HepG2 (cell line): ENCODE measurements around the gene BHLHA9. TPM values are rescaled to one million over a fixed set of nuclear protein-coding genes. Genes with fewer than 3 reads are reported as not detected.

Source experiments
- ATAC-seq: fragments of 200-7000 bp; cut with Tn5 transposase; 3 replicates; pipeline ENCODE4 v1.9.1; 2020; ENCODE audit warnings: mild to moderate bottlenecking, moderate library complexity
- BruUV-seq: library from RNA; stranded (reverse); fragments of 400-500 nt; replicated peaks from 2 replicates; lab custom pipeline; 2021; lab: Mats Ljungman, UMichigan
- CTCF ChIA-PET: fragments of 300-600 bp; formaldehyde crosslinking; extraction: SDS; loops from one replicate; lab custom pipeline; 2021; ENCODE audit warnings: low total read pairs, inconsistent platforms, low intra/inter-chr PET ratio; lab: Yijun Ruan, JAX
- POLR2A ChIA-PET: fragments of 350-600 bp; sonication (Branson Sonifier 250); formaldehyde crosslinking; loops from one replicate; lab custom pipeline; 2020; ENCODE audit warnings: antibody characterized with exemption, inconsistent platforms; lab: Yijun Ruan, JAX
- DNase-seq: peaks from one replicate; pipeline ENCODE4 v3.0.0-alpha.2; 2015; ENCODE audit warnings: low spot score
- FAIRE-seq: peaks from 3 replicates; lab custom pipeline; 2011; peaks lifted over from hg19 to GRCh38; lab: Jason Lieb, UNC
- H2AFZ ChIP-seq: one replicate; pipeline ENCODE4 v1.6.1; 2011; ENCODE audit warnings: low read length, inconsistent platforms
- H3K27ac ChIP-seq: fragments of 300-600 bp; 3 replicates; pipeline ENCODE4 v1.8.0; 2011; ENCODE audit warnings: mixed run types, mild to moderate bottlenecking, mixed read lengths, low read length, inconsistent platforms; ENCODE audit not compliant: insufficient read depth; ENCODE audit errors: extremely low read length
- H3K27me3 ChIP-seq, 2 experiments: fragments of 200-600 bp in 1 of 2; 2 replicates in 1 of 2; 3 replicates in 1 of 2; pipeline versions ENCODE4 v1.6.0 to v1.8.0; 2011; ENCODE audit warnings: low read length in 2 of 2, mild to moderate bottlenecking in 2 of 2, moderate library complexity in 2 of 2, inconsistent platforms in 1 of 2; ENCODE audit not compliant: insufficient read depth in 2 of 2, control insufficient read depth in 1 of 2
- H3K36me3 ChIP-seq, 2 experiments: fragments of 200-600 bp in 1 of 2; replicated peaks in 1 of 2; 2 replicates in 1 of 2; 3 replicates in 1 of 2; pipeline versions ENCODE4 v1.5.1 to v1.8.0; 2011; ENCODE audit warnings: low read length in 2 of 2, inconsistent platforms in 1 of 2; ENCODE audit not compliant: insufficient read depth in 2 of 2, control insufficient read depth in 1 of 2
- H3K4me1 ChIP-seq: 2 replicates; pipeline ENCODE4 v1.5.1; 2012; ENCODE audit warnings: low read length, inconsistent platforms; ENCODE audit not compliant: insufficient read depth
- H3K4me2 ChIP-seq: 2 replicates; pipeline ENCODE4 v1.6.0; 2011; ENCODE audit warnings: low read depth, low read length, inconsistent platforms
- H3K4me3 ChIP-seq, 3 experiments: fragments of 200-600 bp in 1 of 3; sonication (generic), shearing (Covaris generic) in 1 of 3; replicated peaks in 1 of 3; 2 replicates each; pipeline ENCODE4 v1.5.1; 2011 to 2016; ENCODE audit warnings: low read length in 3 of 3, inconsistent platforms in 2 of 3, low read depth in 2 of 3, mild to moderate bottlenecking in 2 of 3, control low read depth in 1 of 3, mixed read lengths in 1 of 3; ENCODE audit not compliant: insufficient read depth in 1 of 3
- H3K79me2 ChIP-seq: one replicate; pipeline ENCODE4 v1.6.1; 2011; ENCODE audit warnings: low read length, inconsistent platforms; ENCODE audit not compliant: insufficient read depth
- H3K9ac ChIP-seq: 2 replicates; pipeline ENCODE4 v1.6.0; 2011; ENCODE audit warnings: mild to moderate bottlenecking, low read depth, low read length, inconsistent platforms; ENCODE audit not compliant: insufficient read depth
- H3K9me3 ChIP-seq: 2 replicates; pipeline ENCODE4 v1.5.1; 2012; ENCODE audit warnings: mild to moderate bottlenecking, low read length
- H4K20me1 ChIP-seq: 2 replicates; pipeline ENCODE4 v1.6.0; 2011; ENCODE audit warnings: inconsistent platforms, mild to moderate bottlenecking, low read length, moderate library complexity; ENCODE audit not compliant: insufficient read depth
- CBX2 ChIP-seq, 2 experiments: fragments of 200-600 bp in 1 of 2; sonication (generic); formaldehyde crosslinking in 1 of 2; IDR thresholded peaks; 2 replicates each; pipeline versions ENCODE4 v1.7.0 to v1.8.1; 2018 to 2022; ENCODE audit warnings: low read depth in 2 of 2, low read length in 1 of 2, mild to moderate bottlenecking in 1 of 2, missing genetic modification reagents in 1 of 2
- CREB1 ChIP-seq, 2 experiments: fragments of 450-650 bp in 1 of 2; IDR thresholded peaks; 2 replicates each; pipeline ENCODE4 v1.6.1; 2016 to 2017; ENCODE audit warnings: control low read depth in 1 of 2, mild to moderate bottlenecking in 1 of 2, missing compliant biosample characterization in 1 of 2, missing genetic modification characterization in 1 of 2
- ELF1 ChIP-seq: sonication (generic); formaldehyde crosslinking; IDR thresholded peaks from 2 replicates; pipeline ENCODE4 v1.4.0; 2020; ENCODE audit warnings: missing genetic modification reagents
- HNRNPLL ChIP-seq: fragments of 200-400 bp; formaldehyde crosslinking; IDR thresholded peaks from 2 replicates; pipeline ENCODE4 v1.6.1; 2017; ENCODE audit warnings: mild to moderate bottlenecking, low read depth, low read length; ENCODE audit not compliant: poor library complexity, severe bottlenecking
- KLF13 ChIP-seq: sonication (generic); formaldehyde crosslinking; IDR thresholded peaks from 2 replicates; pipeline ENCODE4 v1.4.0; 2020; ENCODE audit warnings: mild to moderate bottlenecking, missing genetic modification reagents
- SYNCRIP ChIP-seq: fragments of 200-400 bp; formaldehyde crosslinking; IDR thresholded peaks from 2 replicates; pipeline ENCODE4 v1.6.1; 2018; ENCODE audit warnings: mild to moderate bottlenecking, low read depth, low read length; ENCODE audit not compliant: insufficient read depth
- ZNF674 ChIP-seq: sonication (generic); formaldehyde crosslinking; IDR thresholded peaks from 2 replicates; pipeline ENCODE4 v1.5.0; 2020; ENCODE audit warnings: low read depth, mild to moderate bottlenecking, missing genetic modification reagents
- WGBS: methylation state at CpG from one replicate; pipeline ENCODE4 v1.1.6; 2017; ENCODE audit warnings: low lambda C conversion rate; 5-methylcytosine and 5-hydroxymethylcytosine counted together
- in situ Hi-C: cut with HindIII; loops from 2 replicates; pipeline ENCODE4 v1.10.0; 2017; ENCODE audit warnings: low pct_unique_long_range_greater_than_20kb; ENCODE audit not compliant: extremely low pct_ligation_motif_present
- intact Hi-C: fragments of 100-400 bp; cut with micrococcal nuclease; formaldehyde crosslinking; loops from one replicate; pipeline ENCODE4 v1.10.0; 2022; ENCODE audit not compliant: unreplicated experiment
- polyA plus RNA-seq, 8 experiments: library from polyadenylated mRNA; depleted of rRNA in 3 of 8; stranded (reverse) in 7 of 8; unstranded in 1 of 8; fragments of >200 nt; fragmentation: Illumina TruSeq in 4 of 8; extraction: Trizol in 4 of 8; gene quantifications; 2 replicates each; pipeline versions ENCODE4 v1.2.1 to v1.2.3, GENCODE V29; 2011 to 2016; ENCODE audit warnings: low read depth in 4 of 8, missing spikeins in 1 of 8, mixed read lengths in 1 of 8; ENCODE audit not compliant: insufficient read depth in 1 of 8
- total RNA-seq, 5 experiments: library from RNA; depleted of rRNA; stranded (reverse); fragments of >200 nt; fragmentation: Illumina TruSeq; extraction: Trizol; gene quantifications; 2 replicates each; pipeline ENCODE4 v1.2.3, GENCODE V29; 2016; ENCODE audit warnings: low read depth in 1 of 5
- TF ChIP-seq, protein P1 (sequence below): IDR thresholded peaks from 2 replicates; pipeline ENCODE4 v1.6.1; 2016; ENCODE audit warnings: missing compliant biosample characterization, missing genetic modification reagents, borderline replicate concordance
- TF ChIP-seq, protein P2 (sequence below): IDR thresholded peaks from 2 replicates; pipeline ENCODE4 v1.4.0; 2020; ENCODE audit warnings: mild to moderate bottlenecking, missing genetic modification reagents

Gene BHLHA9
- total and polyA plus RNA-seq, 2 of the 13 experiments (the other 11 are each of a cell fraction or from before 2014, with no cell fraction given), result not detected

DNA sequence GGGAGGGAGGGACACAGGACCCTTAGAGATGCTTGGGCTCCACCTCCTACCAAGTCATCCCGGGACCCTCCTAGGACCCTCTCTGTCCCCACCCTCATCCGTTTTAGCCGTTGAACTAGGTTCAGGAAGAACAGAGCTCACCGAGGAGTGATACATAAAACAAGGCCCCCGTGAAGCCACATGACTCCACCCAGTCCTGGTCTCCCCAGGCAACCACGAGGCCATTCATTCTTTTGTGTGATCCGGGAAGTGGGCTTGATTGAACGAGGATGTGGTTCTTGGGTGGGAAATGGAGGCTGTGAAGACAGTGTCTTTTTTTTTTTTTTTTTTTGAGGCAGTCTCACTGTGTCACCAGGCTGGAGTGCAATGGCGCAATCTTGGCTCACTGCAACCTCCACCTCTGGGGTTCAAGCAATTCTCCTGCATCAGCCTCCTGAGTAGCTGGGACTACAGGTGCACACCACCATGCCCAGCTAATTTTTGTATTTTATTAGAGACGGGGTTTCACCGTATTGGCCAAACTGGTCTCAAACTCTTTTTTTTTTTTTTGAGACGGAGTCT is 24.0 kb downstream of the BHLHA9 start:
- H3K9me3 ChIP-seq, result no peaks in the 10 kb centered on the region
- ChIA-PET CTCF (no interaction called here), POLR2A (no interaction called here)
- no peak for FAIRE-seq
- H3K4me2 ChIP-seq, result no peak overlapping the region
- WGBS, result 10% methylated on average over 12 of the region's 12 CpGs
- intact Hi-C loops, result no loop called here
- peaks cover 10% of the 10 kb centered on the region for H3K4me1 ChIP-seq
- no peaks in the 10 kb centered on the region for H4K20me1 ChIP-seq
- no TSS peak for BruUV-seq
- no peak overlapping the region for H2AFZ ChIP-seq
- no peak for DNase-seq
- H3K4me3 ChIP-seq, result no peak overlapping the region
- TF ChIP-seq KLF13 (CRISPR knock-in tag) (no peak), ELF1 (CRISPR knock-in tag) (no peak)
- TF ChIP-seq, protein P1, sequence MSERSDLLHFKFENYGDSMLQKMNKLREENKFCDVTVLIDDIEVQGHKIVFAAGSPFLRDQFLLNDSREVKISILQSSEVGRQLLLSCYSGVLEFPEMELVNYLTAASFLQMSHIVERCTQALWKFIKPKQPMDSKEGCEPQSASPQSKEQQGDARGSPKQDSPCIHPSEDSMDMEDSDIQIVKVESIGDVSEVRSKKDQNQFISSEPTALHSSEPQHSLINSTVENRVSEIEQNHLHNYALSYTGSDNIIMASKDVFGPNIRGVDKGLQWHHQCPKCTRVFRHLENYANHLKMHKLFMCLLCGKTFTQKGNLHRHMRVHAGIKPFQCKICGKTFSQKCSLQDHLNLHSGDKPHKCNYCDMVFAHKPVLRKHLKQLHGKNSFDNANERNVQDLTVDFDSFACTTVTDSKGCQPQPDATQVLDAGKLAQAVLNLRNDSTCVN (CRISPR knock-in tag), result no peak
- no peak for ATAC-seq
- no peak overlapping the region for H3K27ac ChIP-seq
- no peaks in the 10 kb centered on the region for H3K79me2 ChIP-seq
- H3K36me3 ChIP-seq, result no peaks in the 10 kb centered on the region
- no peak overlapping the region for H3K9ac ChIP-seq
- peaks cover 11 to 50% of the 10 kb centered on the region in 2 experiments for H3K27me3 ChIP-seq
- in situ Hi-C loops, result no loop called here

DNA sequence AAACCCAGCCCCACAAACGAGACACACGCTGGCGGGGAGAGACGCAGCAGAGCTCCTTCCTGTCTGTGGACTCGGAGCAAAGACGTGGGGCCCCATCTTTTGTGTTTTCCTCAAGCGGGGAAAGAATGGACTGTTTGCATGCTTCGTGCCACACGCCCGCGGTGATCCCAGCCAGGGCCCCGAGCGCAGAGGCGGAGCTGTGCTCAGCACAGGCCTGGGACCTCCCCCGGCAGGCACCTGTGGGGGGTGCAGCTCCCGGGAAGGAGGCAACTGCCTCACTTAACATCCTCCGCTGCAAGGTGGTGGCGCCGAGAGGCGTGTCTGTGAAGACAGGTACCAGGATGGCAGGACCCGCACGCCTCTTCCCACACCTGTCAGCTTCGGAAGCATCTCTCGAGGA is 28.4 kb downstream of the BHLHA9 start:
- Histone ChIP-seq H3K4me2 (peak overlapping the region; percentile 43; the same call in 1 of the 2 replicates), H3K4me3 (peak overlapping the region in 1 of 3 experiments; percentile 20; a peak in 1 of 6 replicates), H3K27ac (no peak overlapping the region), H3K79me2 (no peaks in the 10 kb centered on the region), H3K27me3 (peaks cover 19 to 86% of the 10 kb centered on the region in 2 experiments), H3K9me3 (no peaks in the 10 kb centered on the region), H3K9ac (no peak overlapping the region), H3K4me1 (peaks cover 10% of the 10 kb centered on the region), H4K20me1 (no peaks in the 10 kb centered on the region), H2AFZ (no peak overlapping the region), H3K36me3 (no peaks in the 10 kb centered on the region)
- peak; percentile 63 for ATAC-seq
- in situ Hi-C loops (no loop called here), intact Hi-C loops (no loop called here)
- DNase-seq, result no peak
- WGBS, result 3% methylated on average over 10 of the region's 24 CpGs
- ChIA-PET POLR2A (no interaction called here), CTCF (no interaction called here)
- no TSS peak for BruUV-seq
- no peak for FAIRE-seq
- TF ChIP-seq, protein P2, sequence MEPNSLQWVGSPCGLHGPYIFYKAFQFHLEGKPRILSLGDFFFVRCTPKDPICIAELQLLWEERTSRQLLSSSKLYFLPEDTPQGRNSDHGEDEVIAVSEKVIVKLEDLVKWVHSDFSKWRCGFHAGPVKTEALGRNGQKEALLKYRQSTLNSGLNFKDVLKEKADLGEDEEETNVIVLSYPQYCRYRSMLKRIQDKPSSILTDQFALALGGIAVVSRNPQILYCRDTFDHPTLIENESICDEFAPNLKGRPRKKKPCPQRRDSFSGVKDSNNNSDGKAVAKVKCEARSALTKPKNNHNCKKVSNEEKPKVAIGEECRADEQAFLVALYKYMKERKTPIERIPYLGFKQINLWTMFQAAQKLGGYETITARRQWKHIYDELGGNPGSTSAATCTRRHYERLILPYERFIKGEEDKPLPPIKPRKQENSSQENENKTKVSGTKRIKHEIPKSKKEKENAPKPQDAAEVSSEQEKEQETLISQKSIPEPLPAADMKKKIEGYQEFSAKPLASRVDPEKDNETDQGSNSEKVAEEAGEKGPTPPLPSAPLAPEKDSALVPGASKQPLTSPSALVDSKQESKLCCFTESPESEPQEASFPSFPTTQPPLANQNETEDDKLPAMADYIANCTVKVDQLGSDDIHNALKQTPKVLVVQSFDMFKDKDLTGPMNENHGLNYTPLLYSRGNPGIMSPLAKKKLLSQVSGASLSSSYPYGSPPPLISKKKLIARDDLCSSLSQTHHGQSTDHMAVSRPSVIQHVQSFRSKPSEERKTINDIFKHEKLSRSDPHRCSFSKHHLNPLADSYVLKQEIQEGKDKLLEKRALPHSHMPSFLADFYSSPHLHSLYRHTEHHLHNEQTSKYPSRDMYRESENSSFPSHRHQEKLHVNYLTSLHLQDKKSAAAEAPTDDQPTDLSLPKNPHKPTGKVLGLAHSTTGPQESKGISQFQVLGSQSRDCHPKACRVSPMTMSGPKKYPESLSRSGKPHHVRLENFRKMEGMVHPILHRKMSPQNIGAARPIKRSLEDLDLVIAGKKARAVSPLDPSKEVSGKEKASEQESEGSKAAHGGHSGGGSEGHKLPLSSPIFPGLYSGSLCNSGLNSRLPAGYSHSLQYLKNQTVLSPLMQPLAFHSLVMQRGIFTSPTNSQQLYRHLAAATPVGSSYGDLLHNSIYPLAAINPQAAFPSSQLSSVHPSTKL (CRISPR knock-in tag), result no peak
- TF ChIP-seq HNRNPLL, result no peak
- TF ChIP-seq CREB1 (IDR thresholded peaks at IDR 0.05), result no peak
- TF ChIP-seq CREB1 (CRISPR knock-in tag; IDR thresholded peaks at IDR 0.05), result no peak
- no peak for TF ChIP-seq SYNCRIP
- TF ChIP-seq CBX2 (IDR thresholded peaks at IDR 0.05; ENCODE audit: low read depth, low read length), result no peak
- TF ChIP-seq CBX2 (CRISPR knock-in tag; IDR thresholded peaks at IDR 0.05; ENCODE audit: low read depth), result no peak
- no peak for TF ChIP-seq ZNF674 (CRISPR knock-in tag)
